CD1c-positive myeloid dendritic cell (primary cell): Measurements from ENCODE around the gene HEATR9.

Source experiments
- DNase-seq: peaks from one replicate; pipeline ENCODE4 v3.0.0-alpha.2; 2016; ENCODE audit errors: extremely low spot score

Gene HEATR9

GRCh38 chr17:35895636-35896587, 27.2 kb upstream of the HEATR9 start:
- peak; percentile 74 for DNase-seq

GRCh38 chr17:35894206-35894605, 25.5 kb upstream of the HEATR9 start:
- DNase-seq, result no peak

- peak; percentile 46 for DNase-seq
These were observed 25.1 kb upstream of the HEATR9 start for GRCh38 chr17:35893751-35894150.

- DNase-seq, result peak; percentile 77
These were observed 23.7 kb upstream of the HEATR9 start for GRCh38 chr17:35892091-35893035.

- no peak for DNase-seq
These were observed 22.6 kb upstream of the HEATR9 start for GRCh38 chr17:35891269-35891668.

GRCh38 chr17:35890774-35891155, 22.1 kb upstream of the HEATR9 start:
- no peak for DNase-seq

- DNase-seq, result no peak
These were observed 21.4 kb upstream of the HEATR9 start for GRCh38 chr17:35889818-35890773.

- DNase-seq, result no peak
These were observed 20.6 kb upstream of the HEATR9 start for GRCh38 chr17:35889241-35889640.

- peak; percentile 57 for DNase-seq
These were observed 11.3 kb upstream of the HEATR9 start, which contains the start of gene CCL5 for GRCh38 chr17:35879773-35880654. Gene CCL5, minus strand, starts transcription at chr17:35880360.

GRCh38 chr17:35878361-35878760, 9.7 kb upstream of the HEATR9 start:
- DNase-seq, result no peak

GRCh38 chr17:35877345-35878029, 8.8 kb upstream of the HEATR9 start:
- no peak for DNase-seq

GRCh38 chr17:35876534-35876933, 7.8 kb upstream of the HEATR9 start:
- no peak for DNase-seq

GRCh38 chr17:35875800-35876139, 7.1 kb upstream of the HEATR9 start:
- DNase-seq, result no peak

GRCh38 chr17:35875072-35875799, 6.5 kb upstream of the HEATR9 start:
- no peak for DNase-seq

- no peak for DNase-seq
These were observed 3.7 kb upstream of the HEATR9 start for GRCh38 chr17:35872196-35872980.

GRCh38 chr17:35870906-35871819, 2.5 kb upstream of the HEATR9 start:
- DNase-seq, result peak; percentile 39

GRCh38 chr17:35867574-35867973, 1.1 kb downstream of the HEATR9 start:
- no peak for DNase-seq
